Measurements from ENCODE around the gene AKAP12. TPM values are rescaled to one million over a fixed set of nuclear protein-coding genes. Genes with fewer than 3 reads are reported as not detected.

Gene AKAP12
- total RNA-seq, 4 donors from 2014 or later: 112 to 468 (median 340) TPM

GRCh38 chr6:151376440-151376839 lies 136.7 kb downstream of the AKAP12 start:
- TF ChIP-seq, protein P1, sequence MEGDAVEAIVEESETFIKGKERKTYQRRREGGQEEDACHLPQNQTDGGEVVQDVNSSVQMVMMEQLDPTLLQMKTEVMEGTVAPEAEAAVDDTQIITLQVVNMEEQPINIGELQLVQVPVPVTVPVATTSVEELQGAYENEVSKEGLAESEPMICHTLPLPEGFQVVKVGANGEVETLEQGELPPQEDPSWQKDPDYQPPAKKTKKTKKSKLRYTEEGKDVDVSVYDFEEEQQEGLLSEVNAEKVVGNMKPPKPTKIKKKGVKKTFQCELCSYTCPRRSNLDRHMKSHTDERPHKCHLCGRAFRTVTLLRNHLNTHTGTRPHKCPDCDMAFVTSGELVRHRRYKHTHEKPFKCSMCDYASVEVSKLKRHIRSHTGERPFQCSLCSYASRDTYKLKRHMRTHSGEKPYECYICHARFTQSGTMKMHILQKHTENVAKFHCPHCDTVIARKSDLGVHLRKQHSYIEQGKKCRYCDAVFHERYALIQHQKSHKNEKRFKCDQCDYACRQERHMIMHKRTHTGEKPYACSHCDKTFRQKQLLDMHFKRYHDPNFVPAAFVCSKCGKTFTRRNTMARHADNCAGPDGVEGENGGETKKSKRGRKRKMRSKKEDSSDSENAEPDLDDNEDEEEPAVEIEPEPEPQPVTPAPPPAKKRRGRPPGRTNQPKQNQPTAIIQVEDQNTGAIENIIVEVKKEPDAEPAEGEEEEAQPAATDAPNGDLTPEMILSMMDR (IDR thresholded peaks at IDR 0.05; ENCODE audit: low read depth): no peak

DNA sequence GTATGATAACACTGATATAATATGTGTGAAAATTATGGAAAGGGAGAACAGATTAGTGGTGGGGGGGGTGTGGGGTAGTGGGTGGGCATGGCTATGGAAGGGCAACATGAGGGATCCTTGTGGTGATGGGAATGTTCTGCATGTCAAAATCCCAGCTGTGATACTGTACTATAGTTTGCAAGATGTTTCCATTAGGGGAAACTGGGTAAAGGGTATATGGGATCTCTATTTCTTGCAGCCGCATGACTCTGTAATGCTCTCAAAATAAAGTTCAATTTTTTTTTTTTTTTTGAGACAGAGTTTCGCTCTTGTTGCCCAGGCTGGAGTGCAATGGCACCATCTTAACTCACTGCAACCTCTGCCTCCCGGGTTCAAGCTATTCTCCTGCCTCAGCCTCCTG lies 137.3 kb downstream of the AKAP12 start:
- TF ChIP-seq, protein P1 (IDR thresholded peaks at IDR 0.05; ENCODE audit: low read depth): no peak

DNA sequence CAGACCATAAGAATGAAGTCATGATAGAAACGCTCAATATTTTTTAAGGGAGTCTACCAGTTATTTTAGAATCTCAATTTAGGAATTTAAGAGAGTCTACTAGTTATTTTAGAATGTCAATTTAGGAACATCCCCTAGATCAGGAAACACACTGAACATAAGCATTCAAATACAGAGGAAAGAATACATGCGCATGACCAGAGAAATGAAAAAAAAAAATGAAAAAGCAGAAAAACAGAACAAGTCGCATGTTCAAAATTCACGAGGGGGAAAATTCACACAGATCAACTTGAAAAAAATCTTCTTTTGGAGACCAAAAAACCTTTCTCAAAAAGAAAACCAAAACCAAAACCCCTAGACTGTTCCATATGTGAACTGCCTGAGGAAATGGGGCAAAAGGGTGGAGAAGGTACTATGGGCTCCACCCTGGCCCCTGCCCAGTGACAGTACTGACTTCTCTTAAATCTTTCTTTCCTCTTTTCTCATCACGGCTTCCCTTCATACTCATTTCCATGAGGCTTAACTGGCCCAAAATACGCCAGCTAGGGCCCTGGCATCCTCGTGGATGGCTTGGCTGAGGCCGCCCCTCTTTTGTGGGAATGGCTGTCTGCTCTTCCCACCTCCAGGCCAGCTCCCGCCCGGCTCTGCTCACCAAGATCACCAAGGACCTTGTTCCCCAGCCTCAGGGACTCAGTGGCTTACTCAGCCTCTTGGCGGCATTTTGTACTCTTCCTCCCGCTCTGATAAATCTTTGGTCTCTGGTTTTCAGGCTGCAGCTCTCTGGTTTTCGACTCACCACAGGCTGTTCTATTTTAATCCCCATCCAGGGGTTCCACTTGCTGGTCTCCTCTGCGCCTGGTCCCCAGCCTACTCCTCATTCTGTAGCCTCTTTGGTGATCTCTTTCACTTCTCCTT lies 140.4 kb downstream of the AKAP12 start:
- TF ChIP-seq, protein P1 (IDR thresholded peaks at IDR 0.05; ENCODE audit: low read depth): no peak

- TF ChIP-seq, protein P1 (IDR thresholded peaks at IDR 0.05; ENCODE audit: low read depth): no peak
These were observed 141.1 kb downstream of the AKAP12 start for GRCh38 chr6:151380848-151381205.

- TF ChIP-seq, protein P1 (IDR thresholded peaks at IDR 0.05; ENCODE audit: low read depth): no peak
These were observed 142.0 kb downstream of the AKAP12 start for GRCh38 chr6:151381722-151382121.

- TF ChIP-seq, protein P1 (IDR thresholded peaks at IDR 0.05; ENCODE audit: low read depth): no peak
These were observed 144.4 kb downstream of the AKAP12 start for GRCh38 chr6:151384151-151384550.

- TF ChIP-seq, protein P1 (IDR thresholded peaks at IDR 0.05; ENCODE audit: low read depth): no peak
These were observed 145.4 kb downstream of the AKAP12 start for GRCh38 chr6:151385177-151385576.
